Measurements from ENCODE around the gene SMAD3.

DNA sequence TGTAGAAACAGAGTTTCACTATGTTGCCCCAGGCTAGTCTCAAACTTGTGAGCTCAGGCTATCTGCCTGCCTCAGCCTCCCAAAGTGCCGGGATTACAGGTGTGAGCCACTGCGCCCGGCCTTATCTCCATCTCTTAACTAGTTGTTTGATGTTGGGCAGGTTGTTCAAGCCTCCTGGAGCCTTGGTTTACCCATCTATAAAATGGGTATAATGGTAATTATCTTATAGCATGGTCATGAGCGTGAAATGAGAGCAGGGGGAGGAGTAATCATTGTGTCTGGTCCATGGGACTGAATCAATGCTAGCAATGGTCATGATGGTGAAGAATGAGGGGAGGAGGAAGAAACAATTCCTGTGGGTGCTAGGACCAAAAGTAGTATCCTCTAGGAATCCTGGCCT is 32.0 kb downstream of the SMAD3 start:
- no peak for TF ChIP-seq EZH2phosphoT487 (IDR thresholded peaks at IDR 0.05; ENCODE audit: insufficient read depth, low read depth)
- TF ChIP-seq EZH2 (IDR thresholded peaks at IDR 0.05; ENCODE audit: insufficient read depth, poor library complexity, severe bottlenecking) = no peak
